HuH-7.5 (cell line): Measurements from ENCODE around the gene INSRR.
A peak's percentile ranks its signal among the peaks of the same experiment; 100 is the strongest.

Experiments
- DNase-seq: peaks from one replicate; pipeline ENCODE4 v3.0.0; 2011; ENCODE audit warnings: low spot score

INSRR gene

DNA sequence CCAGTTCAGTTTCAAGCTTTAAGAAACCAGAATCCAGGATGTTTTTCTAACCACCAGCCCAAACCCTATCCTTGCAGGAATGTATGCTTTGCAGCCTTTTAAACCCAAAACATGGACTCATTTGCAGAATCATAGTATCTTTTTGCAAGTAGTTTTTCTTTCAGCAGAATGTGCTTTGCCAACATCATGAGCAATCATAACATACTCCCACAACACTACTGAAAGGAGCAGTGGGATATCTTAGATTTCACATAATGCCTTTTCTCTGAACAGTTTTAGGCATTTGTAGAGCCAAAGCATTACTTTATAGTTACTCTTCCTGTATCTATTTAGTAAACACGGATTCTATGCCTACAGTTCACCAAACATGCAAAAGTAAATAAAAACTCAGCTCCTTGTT, 32.3 kb downstream of the INSRR start:
- no peak for DNase-seq

DNA sequence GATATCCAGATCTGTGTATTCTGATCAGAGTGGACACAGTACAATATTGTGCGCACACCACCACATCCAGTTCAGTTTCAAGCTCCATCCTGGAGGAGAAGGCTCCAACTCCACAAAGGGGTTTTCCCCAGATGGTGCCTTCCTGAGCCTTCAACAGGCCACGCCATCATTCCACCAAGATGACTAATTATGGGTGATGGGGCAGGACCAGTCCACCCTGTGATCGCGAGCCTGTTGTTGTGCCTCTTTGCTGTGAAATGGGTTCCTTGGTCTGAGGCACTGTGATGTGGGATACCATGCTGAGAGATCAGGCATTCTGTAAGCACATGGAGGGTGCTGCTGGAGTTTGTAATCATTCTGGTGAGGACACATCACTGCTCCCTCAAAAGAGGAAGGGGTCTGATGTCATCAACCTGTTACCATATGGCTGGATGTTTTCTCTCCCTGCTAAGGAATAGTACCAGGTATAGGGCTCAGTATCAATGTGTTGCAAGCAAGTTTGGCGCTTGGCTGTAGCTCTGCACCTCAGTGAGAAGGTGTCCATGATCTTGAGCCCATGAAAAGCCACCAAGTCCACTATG, 35.6 kb downstream of the INSRR start:
- no peak for DNase-seq

DNA sequence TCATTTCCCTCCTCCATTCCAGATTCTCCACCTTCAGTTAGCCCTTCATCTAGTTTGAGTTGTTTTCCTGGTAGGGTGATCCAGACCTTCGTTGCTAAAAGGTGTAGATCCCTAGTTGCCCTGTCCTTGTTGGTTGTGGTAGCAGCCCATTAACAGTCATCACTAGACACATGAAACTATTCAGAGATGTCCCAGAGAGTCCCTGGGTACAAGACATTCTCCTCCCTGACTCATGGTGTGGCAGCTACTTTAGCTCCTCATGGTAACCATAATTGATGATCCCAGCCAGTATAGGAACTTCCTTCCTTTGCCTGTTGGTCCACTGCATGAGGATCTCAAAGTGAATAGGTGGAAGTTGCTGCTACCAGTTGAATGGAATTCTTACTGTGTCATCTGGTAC, 36.2 kb downstream of the INSRR start:
- DNase-seq = no peak

DNA sequence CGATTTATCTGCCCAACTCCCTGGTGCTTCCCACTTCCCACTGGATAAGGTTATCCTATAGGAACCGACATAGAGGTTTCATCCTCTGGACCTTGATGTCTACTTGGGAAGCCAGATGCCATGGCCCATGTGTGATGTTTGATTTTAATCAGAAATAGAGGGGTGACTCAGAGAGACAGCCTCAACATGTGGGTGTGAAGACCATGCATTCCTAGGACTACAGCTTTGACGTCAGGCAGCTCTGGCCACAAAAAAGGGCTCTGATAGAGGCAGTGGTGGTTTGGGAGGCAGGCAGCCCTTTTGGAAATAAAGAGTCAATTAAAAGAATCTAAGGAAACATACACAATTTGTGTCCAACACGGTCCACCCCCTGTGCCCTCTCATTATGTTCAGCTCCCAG, 37.1 kb downstream of the INSRR start:
- no peak for DNase-seq

DNA sequence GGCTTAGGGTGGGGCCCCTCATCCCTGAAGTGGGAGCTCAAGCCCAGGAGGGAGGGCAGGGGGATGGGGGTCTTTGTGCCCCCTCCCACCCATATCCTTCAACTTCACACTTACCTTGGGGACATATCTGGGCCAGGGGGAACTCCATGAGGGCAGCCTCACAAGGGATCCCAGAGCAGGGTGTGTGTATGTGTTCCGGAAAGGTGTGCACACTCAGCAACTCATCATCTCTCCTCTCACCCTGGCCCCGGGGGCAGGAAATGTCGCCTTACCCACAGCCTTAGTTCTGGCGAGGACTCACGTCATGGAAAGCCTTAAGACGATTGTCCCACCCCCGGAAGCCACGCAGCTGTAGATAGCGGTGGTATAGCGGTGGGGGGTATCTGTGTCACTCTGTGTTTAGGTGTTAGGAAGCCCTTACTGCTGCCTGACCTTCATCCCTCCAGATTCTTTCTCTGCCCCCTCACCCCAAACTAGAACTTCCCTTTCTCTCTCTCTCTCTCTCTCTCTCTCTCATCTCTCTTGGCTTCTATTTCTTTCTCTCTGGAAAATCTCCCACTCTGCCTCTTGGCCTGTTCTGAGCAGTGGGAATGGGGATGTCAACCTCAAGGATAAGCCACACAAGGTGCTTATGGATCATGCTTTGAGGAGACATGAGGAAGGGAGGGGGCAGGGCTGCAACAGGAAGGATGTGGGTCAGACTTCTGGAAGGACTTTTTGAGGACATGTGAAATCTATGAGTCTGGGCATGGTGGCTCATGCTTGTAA, 42.2 kb downstream of the INSRR start, which contains the start of gene SH2D2A:
Gene SH2D2A (minus strand): TSS at position 288 of the 768 bp plus-strand sequence. CDS start 140 bp downstream, at position 148.
- no peak for DNase-seq

DNA sequence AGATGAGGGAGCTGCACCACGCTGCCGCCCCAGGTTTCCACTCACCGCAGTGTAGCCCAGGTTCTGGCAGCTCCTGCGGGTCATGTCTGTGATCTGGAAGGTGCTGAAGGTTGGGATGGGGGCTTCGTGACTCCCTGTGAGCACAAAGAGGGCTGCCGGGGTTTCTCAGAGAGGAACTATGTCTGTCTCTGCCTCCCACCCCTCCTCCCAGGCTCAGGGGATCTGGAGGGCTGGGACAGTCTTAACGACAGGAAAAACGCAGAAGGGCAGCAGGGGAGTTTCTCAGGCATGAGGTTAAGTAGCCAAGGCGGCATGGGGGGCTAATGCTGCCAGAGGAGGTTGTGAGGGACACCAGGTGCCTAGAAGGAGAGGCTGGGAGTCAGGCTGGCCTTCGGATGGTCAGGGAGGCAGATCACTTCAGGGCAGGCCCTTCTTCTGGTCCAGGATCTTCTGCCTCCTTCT, 42.9 kb downstream of the INSRR start:
- DNase-seq = no peak

DNA sequence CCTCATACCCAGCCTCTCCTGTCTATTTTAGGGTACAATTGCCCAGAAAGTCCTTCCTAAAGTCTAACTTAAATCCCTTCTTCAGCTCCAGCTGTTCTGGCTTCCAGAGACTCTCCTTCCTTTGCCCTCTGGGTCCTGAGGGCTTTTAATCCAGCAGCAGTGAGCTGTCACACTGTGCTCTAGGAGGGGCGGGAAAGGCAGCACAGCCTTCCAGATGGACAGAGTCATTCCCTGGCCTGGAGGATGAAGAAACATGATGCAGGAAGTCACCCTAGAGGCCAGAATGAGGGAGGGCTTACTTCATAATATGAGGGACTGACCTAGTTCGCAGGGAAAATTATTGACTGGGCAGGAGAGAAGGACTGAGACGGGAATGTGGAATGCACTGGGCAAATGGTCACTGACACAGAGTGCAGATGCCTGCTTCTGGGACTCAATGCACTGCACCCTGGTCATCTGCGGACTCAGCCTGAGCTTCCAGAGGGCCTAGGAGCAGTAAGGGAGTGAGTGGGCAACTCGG, 43.5 kb downstream of the INSRR start:
- no peak for DNase-seq

DNA sequence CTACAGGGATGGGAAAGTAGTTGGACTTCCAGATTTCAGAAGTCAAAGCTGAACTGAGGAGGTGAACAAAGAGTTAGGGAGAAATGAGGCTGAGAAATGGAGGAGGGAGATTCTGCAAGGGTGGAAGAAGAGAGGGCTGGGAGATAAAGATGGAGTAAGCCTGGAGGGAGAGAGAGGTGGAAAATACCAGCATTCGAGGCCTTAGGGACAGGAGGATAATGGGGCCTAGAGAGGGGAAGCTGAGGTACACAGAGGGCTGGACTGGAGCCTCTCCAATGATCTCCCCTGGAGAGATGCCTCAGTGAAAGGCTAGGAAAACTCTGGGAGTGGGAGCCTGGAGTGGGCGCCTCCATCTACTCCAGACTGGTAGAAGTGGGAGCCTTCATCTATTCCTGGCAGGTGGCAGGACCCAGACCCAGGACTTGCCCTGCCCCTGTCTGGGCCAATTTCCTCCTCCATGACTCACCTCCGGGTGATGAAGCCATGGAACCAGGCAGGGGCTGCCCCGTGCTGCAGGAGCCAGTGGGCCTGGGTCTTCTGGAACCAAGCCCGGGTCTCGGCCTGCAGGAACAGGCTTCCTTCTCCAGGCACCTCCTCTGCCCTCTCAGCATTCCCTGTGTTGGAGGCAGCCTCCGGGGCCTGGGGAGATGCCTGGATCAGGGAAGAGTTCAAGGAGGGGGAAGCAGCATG, 44.2 kb downstream of the INSRR start:
- no peak for DNase-seq

- peak; percentile 75 for DNase-seq
These were observed 45.0 kb downstream of the INSRR start for GRCh38 chr1:156813750-156814570.

GRCh38 chr1:156813298-156813697, 45.6 kb downstream of the INSRR start:
- DNase-seq = no peak

GRCh38 chr1:156812293-156812990, 46.5 kb downstream of the INSRR start:
- no peak for DNase-seq

- no peak for DNase-seq
These were observed 47.7 kb downstream of the INSRR start for GRCh38 chr1:156811168-156811567.

GRCh38 chr1:156809711-156810366, 49.1 kb downstream of the INSRR start:
- DNase-seq = no peak

- no peak for DNase-seq
These were observed 49.6 kb downstream of the INSRR start for GRCh38 chr1:156809281-156809680.

- DNase-seq = no peak
These were observed 50.5 kb downstream of the INSRR start for GRCh38 chr1:156808186-156809030.

DNA sequence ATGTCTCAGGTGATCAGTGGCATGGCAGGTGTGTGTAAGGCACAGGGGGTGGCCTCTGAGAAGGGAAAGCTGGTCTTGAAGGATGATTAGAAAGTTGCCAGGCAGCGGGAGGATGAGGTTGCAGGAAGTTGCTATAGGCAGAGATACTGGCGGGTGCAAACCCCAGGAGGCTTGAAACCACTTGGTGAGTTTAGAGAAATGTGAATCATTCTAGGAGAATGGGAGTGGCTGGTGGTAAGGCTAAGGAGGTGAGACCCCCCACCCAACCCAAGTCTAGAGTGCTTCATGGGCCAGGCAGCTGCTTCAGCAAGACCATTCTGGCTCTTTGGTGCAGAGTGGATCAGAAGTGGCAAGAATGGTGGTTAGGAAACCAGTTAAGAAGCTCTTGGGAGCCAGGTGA, 51.3 kb downstream of the INSRR start:
- no peak for DNase-seq

DNA sequence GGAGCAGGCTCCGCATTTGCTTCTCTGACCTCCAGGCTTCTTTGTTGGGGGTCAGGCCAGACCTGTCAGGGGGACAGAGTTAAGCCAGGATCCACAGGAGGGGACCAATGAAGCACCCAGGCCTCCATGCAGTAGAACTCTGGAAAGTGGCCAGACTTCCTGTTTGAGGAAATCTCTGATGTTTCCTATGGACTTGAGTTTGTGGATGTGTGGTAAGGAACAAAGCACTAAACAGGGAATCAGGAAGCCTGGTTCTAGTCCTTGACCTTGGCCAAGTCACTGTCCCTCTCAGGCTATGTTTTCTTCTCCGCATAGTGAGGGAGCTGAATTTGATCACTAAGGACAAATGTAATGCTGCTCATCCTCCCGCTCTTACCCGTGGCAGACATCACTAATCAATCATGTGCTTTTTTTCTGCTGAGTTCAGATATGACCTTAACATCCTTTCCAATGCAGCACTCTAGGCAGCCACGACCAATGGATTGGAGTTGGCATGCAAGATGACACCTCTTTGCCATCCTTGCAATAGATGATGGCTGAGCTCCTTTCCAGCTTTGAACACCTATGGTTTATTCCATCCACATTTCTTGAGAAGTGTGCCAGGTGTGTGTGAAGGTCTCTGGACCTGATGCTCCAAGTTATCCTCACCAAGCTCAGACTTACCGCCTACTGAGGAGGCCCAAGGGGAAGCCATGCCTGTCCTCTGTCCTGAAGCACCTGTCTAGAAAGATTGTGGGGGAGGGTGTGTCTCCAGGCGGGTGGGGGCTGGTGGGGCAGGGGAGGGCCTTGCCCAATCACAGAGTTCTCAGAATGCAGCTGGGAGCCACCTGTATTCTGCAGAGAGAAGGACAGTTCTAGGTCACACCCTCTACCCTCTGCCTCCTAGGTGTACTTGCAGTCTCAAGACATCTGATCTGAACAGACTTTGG, 52.1 kb downstream of the INSRR start:
- DNase-seq = no peak

DNA sequence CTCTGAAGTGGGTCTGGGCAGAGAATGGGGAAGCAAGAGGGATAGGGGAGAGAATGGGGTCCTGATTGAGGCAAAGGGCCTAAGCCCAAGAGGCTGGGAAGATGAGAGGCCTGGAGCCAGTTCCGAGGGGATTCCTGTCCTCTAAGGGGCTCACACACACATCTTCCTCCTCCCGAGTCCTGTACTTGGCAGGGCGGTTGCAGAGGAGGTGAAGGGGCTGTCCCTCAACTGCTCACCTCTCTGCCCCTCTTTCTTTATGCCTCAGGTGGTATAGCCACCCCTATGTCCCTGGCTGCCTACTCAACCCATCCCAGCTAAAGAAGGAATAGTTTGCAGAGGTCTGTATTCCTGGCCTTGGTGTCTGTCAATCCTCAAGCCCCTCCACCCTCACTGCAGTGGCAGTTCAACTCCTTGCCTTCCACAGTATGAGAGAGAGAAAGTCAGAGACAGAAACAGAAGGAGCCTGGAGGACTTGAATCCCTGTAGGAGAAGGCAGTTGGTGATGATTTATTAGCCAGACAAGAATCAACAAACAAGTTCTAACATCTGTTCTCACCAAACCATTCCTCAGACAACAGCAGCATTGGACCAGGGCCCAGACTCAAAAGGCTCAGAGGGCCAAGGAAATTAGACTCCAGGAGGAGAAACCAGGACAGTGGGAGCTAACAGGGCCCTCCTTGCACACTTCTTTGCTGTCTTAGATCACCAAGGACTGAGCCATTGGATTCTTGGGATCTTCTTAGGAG, 53.0 kb downstream of the INSRR start:
- no peak for DNase-seq
